GM12875 (cell line): Measurements from ENCODE around the gene MAML2.

Experiments
- H3K4me3 ChIP-seq: one replicate; pipeline ENCODE4 v1.5.1; 2011; ENCODE audit warnings: low read depth, low read length, control low read depth
- CTCF ChIP-seq: IDR thresholded peaks from 2 replicates; pipeline ENCODE4 v1.5.1; 2011; ENCODE audit warnings: low read depth, mild to moderate bottlenecking, control low read depth, inconsistent platforms, low read length, moderate library complexity, borderline replicate concordance; ENCODE audit not compliant: insufficient read depth

MAML2 gene

DNA sequence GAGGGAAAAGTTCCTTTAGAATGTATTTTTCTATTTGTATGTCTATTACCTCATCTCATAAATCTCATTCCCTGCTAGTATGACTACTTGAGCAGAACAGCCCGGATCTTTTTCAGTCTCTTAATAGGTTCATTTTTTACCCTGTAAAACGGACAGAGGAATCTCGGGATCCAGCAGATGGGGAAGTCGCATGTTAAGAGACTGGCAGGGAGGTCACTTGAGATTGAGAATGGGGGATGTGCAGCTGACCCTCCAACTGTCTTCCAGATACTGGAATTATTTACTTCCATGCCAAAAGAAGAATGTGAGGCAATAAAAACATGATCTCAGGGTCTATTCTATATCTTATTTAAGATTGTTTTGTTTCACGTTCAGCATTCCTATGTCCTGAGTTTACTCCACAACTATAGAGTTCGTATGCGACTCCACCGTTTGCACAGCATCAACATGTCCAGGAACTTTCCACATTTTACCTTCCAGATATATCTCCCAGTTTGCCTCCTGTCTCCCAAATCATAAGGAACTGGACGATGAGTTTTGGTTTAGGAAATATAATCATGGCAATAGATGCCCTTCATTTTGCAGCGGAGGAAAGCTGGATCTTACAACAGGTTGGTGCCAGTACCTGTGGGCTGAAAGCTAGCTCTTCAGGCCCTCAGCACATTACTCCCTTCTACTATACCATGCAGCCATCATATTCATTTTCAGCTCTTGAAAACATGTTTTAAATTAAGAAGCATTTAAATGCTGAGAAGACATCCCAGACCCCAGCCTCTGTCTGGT, 181.5 kb downstream of the MAML2 start:
- no peak overlapping the region for H3K4me3 ChIP-seq
- no peak for TF ChIP-seq CTCF

DNA sequence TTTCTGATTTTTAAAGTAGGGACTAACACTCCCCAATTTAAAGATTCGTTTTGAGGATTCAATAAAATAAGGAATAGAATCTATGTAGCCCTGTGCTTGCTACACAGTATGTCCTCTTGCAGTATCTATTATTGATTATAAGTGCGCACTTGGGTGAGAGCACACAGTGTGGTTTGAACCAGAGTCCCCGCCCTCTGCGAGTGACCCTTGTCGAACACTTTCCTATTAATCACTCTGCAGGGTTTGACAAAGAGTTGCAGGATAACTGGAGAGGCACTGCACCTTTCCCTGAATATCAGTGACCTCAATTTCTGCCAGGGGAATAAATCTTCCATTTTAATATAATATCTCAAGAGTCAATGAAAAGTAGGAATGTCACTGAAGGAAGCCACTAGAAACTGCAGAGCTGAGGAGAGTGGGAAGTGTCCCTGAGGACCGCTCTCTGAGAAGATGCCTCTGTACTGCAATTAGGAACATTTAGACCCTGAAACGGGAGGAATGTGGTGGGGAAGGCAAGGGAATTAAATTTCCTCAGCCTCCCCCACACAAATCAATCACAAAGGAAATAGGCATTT, 182.2 kb downstream of the MAML2 start:
- TF ChIP-seq CTCF = no peak

DNA sequence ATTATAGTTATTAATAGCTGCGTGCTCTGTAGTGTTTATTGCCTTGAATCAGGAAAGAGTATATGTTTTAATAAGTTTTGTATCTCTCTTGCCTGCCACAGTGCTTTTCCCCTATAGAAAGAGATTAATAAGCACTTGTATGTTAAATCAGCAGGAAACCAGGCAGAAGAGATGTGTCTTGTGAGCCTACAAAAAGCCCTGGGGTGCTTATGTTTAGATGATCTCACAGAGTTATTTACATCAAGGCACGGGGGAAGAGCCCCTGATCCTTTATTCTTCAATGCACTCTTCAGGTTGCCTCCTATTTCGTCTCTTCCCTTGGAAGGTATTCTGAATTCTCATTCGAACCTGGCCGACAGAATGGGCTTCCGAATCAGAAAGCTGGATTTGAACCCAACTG, 183.0 kb downstream of the MAML2 start:
- no peak for TF ChIP-seq CTCF
- H3K4me3 ChIP-seq = no peak overlapping the region

More for the DNA sequence above, 182.2 kb downstream of the MAML2 start:
- H3K4me3 ChIP-seq = no peak overlapping the region

DNA sequence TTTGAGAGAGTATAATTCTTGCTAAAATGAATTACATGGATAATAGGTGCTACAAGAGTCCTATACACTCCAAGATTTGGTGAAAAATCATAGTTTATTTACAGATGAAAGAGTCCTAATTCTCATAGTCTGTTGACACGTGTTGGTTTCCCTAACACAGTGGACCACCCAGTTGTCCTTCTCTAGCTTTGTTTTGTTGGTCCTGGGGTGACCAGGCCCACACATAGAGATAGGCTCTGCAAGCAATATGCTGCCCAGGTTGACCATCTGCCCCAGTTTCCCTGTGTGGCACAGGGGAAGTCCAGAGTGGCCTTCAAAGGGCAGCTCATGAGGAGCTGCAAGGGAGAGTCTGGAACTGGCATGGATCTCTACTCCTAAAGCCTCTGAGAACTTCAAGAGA, 184.9 kb downstream of the MAML2 start:
- no peak overlapping the region for H3K4me3 ChIP-seq
- no peak for TF ChIP-seq CTCF

DNA sequence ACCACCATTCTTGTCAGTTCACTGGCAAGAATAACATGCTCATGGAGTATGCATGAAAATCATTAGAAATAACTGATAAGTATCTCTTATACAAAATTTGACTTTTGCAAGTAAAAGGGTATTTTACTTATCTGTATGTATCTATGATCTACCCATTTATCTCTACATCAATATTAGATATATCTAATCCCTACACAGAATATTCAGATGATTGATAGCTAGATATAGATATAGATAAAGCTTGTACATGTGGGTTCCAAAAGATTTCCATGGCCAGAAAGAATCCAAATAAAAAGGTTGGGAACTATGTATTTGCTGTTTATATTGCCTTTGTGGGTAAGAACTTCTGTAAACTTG, 185.5 kb downstream of the MAML2 start:
- no peak overlapping the region for H3K4me3 ChIP-seq
- no peak for TF ChIP-seq CTCF

- no peak for TF ChIP-seq CTCF
- no peak overlapping the region for H3K4me3 ChIP-seq
Observed at GRCh38 chr11:96156379-96156722, 186.6 kb downstream of the MAML2 start.
